ENCODE results near the gene CHRDL2.

The CHRDL2 gene

DNA sequence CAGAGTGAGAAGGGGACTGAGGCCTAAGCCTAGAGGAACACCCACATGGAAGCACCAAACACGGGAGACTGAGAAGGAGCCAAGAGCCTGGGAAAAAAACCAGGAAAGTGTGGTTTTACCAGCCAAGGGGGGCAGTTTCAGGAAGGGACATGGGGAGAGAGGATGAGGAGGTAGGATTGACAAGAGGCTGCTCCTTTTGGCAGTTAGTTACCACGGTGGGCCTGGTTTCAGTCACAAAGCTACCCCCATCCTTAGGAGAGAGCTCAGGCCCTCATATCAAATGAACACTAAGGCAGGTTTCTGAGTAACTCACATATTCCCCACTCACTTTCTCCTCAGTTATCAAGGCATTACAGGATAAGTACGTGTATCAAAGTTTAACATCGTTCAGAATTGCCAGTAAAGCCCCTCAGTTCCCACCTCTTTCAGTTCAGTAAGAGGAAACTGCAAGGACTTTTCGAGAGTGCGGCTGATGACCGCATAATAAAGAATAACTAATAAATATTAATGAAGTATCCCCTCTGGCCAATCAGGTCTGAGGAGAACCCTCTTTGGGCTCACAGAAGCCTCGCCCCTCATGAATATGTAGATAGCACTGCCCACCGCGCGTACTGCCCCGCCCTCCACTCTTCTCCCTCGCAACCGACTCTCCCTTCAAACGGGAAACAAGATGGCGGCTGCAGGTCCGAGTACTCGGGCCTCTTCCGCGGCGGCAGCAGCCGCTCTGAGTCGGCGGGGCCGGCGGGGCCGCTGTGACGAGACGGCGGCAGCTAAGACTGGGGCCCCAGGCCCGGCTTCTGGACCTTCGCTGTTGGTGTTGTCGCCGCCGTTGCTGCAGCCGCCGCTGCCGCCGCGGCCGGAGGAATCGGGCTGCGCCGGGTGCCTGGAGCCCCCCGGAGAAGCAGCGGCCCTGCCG is 17.2 kb upstream of the CHRDL2 start, which contains the start of gene RNF169:
TSS of gene RNF169 (plus strand) at position 639 of the 916 bp plus-strand sequence. CDS start at position 671, 32 bp downstream.
- DNase-seq, result peak; percentile 93

DNA sequence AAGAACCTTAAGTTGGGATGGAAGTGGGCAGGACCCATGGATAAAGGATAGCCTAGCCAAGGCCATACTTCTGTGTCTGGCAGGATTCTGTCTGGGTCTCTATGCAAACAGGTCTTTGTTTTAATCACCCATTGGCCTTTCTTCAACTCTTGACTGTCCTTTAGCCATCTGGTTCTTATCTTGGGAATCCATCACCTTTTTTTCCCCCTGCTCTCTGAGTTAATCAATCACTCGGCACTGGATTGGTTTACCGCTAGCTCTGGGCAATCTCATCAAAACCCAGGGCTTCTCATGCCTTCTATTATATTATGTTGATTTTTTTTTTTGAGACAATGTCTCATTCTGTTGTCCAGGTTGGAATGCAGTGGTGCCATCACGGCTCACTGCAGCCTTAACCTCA is 15.6 kb upstream of the CHRDL2 start:
- no peak for DNase-seq

DNA sequence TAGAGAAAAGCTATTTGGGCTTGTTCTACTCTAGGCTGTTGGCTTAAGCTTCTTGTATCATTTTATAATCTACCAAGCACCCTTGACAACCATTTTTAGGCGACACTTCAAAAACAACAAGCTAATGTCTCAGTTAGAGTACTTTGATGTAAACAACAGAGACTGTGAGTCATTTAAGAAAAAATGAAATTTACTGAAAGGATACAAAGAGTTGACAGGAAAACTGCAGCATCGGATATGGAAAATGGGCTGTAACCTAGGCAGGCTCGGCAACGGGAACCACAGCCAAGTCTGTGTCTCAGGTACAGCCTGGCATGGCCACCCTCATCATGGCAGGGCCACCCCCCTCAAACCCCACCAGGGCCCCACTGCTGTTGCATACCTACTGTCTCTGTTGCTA is 13.1 kb upstream of the CHRDL2 start:
- DNase-seq, result no peak

DNA sequence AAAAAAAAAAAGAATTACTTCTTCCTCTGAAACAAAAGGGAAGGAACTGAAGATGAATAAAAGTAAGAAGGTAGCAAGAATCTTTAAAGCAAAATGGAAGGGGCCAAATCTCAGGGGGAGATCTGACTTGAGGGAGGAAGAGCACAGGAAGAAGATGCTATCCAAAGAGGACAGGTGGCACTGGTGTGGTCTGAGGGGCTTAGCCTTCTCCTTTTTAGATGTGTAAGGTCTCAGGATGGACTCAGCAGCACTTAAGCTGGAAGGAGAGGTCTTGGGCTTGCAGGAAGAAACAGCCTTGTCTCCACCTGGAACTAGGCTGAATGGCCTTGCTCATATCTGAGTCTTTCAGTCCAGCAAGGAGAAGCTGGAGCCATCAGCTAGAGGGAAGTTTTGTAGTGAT is 12.4 kb upstream of the CHRDL2 start:
- DNase-seq, result no peak

DNA sequence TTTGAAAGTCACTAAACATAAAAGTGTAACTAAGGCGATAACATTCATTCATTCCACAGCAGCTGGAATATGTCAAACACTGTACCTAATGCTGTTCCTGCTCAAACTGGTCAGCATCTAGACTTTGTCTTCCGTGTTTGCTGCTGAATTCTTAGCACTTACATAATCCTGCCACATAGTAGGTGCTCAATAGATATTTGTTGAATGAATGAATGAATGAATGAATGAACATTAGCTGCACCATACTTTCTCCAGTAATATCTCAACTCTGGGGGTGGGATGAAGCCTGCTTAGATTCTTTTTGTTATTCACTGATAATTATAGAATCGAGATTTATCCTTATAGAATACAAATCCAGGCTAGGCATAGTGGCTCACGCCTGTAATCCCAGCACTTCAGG is 10.8 kb upstream of the CHRDL2 start:
- no peak for DNase-seq

DNA sequence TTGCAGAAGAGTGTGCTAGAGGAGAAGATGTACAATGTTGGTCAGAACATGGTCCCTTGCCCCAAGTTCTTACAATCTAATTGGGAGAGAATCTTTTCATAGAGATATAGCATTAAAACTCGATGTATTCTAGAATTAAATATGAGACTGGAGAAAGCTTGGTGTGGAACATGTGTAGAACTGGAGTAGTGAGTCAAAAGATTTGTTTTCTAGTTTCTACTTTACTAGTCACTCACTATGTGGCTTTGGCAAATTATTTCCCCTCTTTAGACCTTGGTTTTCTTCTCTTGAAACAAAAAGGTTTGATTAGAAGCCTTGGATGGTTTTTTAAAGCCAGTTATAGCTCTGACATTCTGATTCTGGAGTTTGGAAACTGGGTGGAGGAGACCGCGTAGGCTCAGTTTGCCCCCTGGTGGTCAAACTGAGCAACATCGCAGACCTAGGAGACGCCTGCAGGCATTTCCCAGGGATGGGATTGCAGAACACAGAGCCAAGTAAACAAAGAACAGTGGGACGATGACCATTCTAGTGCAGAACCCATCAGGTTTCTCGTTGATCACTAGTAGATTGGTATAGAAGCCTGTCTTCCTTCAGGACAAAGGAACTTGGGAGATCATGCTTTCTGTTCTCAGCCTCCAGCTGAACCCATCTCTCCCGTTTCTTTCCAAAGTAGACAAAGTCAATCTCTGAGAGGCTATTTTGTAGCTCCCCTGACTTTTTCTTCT is 8.5 kb upstream of the CHRDL2 start:
- peak; percentile 54 for DNase-seq

DNA sequence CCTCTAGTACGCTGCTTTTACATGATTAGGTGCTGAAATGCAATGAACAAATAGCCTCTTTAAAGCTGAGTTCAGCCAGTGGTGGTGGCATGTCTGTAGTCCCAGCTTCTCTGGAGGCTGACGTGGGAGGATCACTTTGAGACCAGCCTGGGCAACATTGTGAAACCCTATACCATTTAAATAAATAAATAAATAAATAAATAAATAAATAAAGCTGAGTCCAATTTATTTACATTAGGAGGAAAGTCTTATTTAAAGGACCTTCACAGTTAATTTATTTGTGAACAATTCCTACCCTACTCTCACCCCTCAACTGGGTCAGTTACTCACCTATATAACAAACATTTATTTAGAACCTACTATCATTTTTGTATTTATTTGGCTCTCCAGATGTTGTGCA is 4.8 kb upstream of the CHRDL2 start:
- no peak for DNase-seq

DNA sequence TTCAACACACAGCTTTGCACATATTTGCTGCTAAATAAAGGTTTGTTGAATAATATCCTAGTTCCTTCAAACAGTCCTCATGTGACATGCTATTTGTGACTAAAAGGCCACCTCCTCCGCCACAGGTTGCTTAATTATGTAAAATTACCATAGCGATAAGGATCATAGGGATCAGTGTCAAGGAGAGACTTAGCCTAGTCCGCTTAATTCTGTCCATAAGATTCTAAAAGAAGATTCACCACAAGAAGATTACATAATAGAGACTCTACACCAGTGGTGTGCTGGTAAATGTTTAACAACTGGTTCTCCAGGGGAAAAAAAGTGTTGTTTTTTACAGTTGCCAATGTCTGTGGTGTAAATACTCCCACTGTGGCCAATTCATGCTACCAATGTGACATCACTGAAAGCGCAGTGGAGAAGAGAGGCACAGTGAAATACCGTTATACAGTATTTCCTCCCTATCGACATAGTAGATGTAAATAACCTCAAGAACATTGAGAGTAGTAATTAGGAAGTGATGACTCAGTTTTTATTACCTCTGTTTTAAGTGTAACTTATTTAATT is 4.2 kb upstream of the CHRDL2 start:
- no peak for DNase-seq

DNA sequence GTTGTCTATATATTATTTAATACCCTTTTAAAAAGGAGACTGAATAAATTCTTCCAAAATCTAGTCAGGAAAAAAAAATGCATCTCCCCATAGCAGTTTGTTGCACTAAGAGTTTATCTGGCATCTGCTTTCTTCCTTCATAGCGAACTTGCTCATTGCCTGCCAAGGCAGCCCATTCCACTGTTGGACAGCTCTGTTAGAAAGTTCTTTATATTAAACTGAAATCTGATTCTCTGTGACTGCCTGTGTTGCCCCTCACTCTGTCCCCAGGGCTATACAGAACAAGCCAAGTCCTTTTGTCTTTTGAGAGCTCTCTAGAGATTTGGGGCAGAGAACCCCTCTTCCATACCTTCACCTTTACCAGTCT is 3.3 kb upstream of the CHRDL2 start:
- no peak for DNase-seq

DNA sequence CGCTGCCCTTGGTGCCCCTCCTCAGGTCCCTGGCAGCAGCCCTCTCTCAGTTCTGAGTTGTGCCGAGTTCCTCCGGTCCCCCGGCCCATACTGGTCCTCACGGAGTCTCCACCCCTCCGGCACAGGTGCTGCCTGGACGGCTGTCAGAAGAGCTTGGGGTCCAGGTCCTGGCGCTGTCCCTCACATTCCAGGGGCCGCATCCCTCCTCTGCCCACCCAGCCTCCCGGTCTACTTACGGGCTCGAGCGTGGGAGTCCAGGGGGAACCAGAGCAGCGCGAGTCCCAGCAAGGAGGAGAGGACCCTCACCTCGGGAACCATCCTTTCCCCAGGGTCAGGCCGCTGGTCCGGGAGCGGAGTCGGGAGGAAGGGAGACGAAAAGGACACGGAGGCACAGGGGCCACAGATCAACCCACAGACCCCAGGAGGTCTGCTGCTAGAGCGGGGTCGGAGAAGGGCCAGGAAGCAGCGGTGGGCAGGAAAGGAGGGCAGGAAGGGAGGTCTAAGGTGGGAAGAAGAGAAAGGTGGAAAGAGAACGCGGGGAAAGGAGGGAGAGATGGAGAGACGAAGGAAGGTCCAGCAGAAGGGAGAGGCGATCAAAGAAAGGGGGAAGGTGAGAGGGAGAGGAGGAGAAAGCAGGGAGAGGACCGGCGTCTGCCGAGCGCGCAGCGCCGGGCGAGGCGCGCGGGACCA is 510 bp downstream of the CHRDL2 start:
- DNase-seq, result no peak

DNA sequence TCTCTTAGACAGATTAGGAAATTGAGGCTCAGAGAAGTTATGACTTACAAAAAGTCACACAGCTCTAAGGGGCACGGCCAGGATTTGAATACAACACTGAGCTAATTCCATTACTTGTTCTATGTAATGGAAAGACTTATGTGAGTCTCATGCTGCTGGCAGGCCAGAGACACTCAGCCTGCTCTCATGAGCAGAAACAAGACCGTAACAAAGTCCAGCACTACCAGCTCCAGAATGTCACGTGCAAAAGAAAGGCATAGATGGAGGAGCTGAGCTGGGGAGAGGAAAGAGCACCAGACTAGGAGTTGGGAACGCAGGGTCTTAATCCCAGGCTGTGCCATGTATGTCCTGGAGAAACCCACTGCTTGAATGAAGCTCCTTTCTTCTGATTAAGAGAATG is 1.8 kb downstream of the CHRDL2 start:
- DNase-seq, result no peak

DNA sequence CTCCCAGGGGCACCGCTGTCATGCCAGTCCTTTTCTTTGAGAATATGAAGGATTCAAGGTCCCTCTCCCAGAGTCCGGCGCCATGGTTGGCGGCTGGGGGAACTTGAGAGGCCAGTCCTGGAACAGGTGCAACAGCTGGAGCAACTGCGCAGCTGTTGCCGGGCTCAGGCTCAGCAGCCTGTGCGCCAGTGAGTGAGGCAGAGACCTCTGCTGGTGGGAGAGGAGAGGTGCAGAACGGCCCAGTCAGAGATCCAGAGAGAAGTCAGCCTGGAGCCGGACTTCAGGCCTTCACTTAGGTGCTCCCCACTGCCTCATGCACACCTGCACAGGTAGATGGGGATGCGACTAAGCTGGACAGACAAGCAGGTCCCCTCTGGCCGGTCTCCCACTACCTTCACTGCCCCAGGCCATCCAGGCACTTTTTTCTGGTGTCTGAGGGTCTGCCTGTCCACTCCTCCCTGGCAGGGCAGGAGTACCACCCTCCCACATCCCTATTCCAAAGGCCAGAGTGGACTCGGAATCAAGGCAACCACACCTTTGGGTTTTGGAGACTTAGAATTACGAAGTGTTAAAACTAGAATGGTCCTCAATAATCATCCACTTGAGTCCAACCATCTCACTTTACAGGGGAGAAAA is 4.6 kb downstream of the CHRDL2 start:
- DNase-seq, result peak; percentile 72

DNA sequence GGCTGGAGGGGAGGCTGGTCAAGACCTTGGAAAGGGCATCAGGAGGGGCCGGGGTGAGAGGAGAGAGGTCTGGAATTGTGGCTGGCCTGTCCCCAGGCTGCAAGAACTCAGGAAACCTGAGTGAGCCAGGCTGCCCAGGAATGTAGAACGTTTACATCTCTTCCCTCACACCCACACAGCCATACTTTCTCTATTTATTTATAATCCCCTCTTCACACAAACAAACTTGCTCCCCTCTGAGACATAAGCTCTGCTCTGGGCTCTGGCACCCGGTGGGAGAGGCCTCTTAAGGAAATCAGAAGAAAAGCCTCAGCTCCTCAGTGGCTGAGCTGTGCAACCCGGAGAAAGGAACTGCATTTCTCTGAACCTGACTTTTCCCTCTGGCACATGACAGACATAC is 5.5 kb downstream of the CHRDL2 start:
- DNase-seq, result no peak

DNA sequence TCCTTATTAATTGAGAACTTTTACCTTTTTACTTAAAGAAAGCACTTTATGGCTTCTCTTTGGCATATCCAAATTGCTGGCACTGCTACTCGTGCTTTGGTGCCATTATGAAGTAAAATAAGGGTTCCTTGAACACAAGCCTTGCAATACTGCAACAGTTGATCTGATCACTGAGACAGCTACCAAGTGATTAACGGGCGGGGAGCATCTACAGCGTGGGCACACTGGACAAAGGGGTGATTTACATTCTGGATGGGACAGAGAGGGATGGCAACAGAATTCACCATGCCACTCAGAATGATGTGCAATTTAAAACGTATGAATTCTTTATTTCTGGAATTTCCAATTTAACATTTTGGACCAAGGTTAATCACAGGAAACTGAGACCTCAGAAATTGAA is 7.7 kb downstream of the CHRDL2 start:
- DNase-seq, result no peak

DNA sequence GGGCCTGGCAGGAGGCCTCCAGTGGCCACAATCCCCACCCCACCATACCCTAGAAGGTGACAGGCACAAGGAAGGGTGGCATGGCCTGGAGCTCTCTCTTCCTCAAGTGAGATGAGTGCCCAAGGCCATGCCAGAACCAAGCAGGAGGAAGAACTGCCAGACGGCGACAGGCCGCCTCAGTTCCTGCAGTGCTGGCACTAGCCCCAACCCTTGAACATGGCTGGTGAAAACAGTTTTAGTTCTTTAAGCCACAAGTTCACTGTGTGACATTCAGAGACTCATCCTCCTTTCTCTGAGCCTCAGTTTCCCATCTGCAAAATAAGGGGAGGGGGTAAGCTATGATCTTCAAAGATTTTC is 9.8 kb downstream of the CHRDL2 start:
- DNase-seq, result no peak

DNA sequence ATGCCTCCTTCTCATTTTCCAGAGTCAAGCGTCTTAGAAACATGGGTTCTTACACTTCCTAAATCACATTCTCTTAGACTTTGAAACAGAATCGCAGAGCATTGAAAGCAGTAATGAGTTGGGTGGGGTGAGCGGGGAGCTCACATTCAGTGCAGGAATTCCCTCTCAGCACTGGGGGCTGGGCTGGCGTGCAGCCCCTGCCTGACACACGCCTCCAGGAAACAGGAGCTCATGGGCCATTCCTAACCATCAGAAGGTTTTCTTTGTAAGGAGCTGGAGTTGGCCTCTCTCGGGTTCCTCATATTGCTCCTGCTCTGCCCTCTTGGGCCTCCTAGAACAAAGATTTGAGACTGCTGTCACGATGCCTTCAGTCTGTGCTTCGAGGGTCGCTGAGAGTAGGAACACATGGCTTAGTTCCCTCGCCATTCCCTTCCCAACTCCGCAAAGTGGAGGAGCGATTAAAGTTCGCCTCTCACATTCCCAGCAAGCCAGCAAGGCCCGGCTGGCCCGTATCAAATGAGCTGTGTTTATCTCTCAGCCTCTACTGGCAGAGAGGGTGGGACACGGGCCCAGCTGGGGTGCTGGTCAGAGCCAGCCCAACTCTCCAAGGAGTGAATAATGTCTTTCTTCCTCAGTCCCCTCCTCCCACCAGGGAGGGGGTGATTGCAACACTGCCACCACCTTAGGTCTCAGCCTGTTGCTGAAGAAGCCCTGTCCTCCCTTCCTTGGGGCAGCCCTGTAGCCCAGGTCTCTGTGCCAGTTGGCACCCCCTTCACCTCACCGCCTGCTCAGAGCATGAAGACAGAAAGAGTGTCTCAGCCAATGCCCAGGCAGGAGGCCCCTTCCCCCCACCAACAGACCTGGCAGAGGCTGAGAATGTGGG is 10.4 kb downstream of the CHRDL2 start:
- DNase-seq, result no peak

DNA sequence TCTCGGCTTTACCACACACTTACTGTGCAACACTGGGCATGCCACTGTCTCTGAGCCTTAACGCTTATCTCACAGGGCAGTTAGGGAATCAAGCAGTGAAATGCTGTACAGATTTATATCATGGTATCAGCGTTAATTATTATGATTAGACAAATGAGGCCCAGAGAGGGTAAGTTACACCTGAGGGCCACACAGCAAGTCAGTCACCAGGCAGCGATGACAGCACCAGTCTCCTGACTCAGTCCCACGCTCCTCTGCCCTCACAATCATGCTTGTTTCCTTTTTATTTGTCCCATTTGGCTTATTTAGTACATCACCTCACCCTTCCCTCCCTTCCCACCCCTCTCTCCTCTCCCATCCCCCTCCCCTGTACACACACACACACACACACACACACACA is 12.2 kb downstream of the CHRDL2 start:
- no peak for DNase-seq

DNA sequence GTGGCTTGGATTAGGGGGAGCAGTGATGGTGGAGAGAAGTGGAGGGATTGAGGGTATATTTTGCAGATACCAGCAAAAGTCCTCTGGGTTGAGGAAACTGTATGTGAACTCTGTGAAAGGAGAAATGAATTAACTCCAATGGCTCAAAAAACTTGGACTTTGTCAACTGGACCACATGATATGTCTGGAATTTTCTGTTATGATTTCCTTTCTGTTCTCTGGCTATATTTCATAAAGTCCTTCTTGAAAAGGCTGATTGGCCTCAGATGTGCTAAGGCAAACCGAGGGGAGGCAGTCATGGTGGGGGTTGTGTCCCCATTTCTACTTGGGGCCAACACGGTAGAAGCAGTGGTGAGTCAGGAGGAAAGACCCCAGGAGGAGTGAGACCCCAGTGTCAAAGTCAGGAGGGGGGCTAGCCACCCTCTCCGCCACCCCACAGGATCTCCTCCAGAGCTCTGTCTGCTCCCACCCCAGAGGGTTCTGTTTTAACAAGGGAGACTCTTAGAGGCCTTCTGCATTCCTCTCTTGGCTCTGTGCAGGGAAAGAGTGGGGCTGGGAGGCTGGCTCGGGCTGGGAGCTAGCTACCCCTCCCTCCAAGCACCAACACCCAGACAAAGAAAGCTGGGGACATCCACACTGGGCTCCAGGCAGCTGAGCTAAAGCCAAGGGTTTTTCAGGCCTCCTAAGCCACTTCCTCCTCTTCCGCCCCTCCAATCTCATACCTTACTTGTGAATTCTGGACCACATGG is 13.8 kb downstream of the CHRDL2 start:
- DNase-seq, result no peak

DNA sequence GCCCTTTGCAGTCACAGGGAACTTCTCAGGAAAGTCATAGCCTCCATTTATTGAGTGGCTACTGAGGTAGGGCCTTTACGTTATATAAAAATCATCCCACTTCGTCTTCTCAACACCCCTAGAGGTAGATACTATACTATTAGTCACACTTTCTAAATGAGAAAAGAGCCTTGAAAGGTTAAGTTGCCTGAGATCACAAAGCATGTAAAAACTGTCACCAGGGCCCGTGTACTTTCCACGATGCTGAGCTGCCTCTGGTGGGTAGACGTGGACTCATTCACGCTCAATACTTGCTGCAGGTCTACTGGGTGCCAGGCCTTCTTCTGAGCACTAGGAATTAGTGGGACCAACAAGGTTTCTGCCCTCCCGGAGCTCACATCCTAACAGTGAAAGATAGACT is 16.3 kb downstream of the CHRDL2 start:
- peak; percentile 40 for DNase-seq

DNA sequence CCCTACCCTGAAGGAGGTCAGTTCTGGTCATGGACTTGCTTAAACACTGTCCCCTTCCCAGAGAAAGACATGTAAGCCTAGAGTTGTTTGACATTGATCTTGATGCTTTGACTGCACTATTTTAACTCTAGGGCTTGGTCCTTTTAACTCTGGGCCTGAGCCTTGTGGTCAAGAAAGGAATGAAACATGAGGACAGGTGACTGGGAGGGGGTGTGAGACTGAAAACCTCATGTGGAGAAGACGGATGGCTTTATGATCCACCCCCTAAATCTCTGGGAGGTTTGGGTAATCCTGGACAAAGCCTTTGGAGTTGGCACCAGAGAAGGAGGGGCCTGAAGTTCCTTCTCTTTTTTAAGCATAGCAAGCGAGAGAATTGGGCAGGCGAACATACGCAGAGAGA is 17.5 kb downstream of the CHRDL2 start:
- DNase-seq, result no peak

DNA sequence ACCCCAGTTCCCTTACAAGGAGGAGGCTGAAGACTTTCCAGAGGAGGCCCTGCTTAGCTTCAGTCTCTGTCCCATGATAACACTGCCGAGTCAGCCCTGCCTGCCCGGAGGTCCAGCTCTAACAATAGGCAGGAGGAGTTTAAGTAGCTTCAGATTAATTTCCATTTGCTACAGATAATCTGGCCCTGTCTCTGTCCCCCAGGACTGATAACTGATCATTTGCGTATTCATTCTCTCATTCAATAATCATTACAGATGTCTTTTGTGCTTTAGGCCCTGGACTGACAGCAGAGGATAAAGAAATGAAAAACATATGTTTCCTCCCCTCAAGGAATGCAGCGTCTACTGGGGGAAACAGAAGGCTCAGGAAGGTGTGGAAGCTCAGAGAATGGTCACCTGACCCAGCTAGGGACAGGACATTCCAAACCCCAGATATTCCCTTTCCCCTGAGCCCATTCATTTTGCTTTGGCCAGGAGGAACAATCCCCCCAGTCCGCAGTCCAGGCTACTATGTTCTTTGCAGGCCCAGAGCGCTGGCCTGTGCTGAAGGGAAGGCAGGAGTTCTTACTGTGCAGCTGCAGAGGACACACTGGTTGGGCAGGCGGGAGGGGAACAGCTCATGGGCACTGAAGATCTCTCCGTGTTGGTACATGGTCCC is 20.8 kb downstream of the CHRDL2 start:
- no peak for DNase-seq
